GOT3 (cell line): ENCODE measurements around the gene GPC6.
"Not testable (repeated sequence)": the region's sequence is repeated elsewhere in the genome, so short reads cannot be mapped to it uniquely, and the experiment has no call there.

Experiments
- DNase-seq: peaks from one replicate; lab custom pipeline; 2025; ENCODE audit warnings: mixed read lengths; lab: John Stamatoyannopoulos, UW

GPC6 gene

GRCh38 chr13:93430381-93430780 lies 203.8 kb downstream of the GPC6 start:
- DNase-seq, result no peak

GRCh38 chr13:93435651-93436050 lies 209.0 kb downstream of the GPC6 start:
- DNase-seq, result no peak

DNA sequence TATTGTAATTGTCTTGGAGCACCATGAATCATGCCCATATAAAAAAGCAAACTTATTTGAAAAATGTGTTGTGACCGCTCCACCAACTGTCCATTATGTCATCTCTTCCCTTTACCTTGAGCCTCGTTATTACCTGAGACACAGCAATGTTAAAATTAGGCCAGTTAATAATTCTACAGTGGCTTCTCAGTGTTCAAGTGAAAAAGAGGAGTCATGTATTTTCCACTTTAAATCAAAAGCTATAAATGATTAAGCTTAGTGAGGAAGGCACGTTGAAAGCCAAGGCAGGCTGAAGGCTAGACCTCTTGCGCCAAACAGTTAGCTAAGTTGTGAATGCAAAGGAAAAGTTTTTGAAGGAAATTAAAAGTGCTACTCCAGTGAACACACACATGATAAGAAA lies 210.5 kb downstream of the GPC6 start:
- no peak for DNase-seq

GRCh38 chr13:93446238-93446637 lies 219.6 kb downstream of the GPC6 start:
- DNase-seq, result no peak

GRCh38 chr13:93450191-93450621 lies 223.6 kb downstream of the GPC6 start:
- no peak for DNase-seq

- no peak for DNase-seq
Observed at GRCh38 chr13:93450761-93451160, 224.2 kb downstream of the GPC6 start.

DNA sequence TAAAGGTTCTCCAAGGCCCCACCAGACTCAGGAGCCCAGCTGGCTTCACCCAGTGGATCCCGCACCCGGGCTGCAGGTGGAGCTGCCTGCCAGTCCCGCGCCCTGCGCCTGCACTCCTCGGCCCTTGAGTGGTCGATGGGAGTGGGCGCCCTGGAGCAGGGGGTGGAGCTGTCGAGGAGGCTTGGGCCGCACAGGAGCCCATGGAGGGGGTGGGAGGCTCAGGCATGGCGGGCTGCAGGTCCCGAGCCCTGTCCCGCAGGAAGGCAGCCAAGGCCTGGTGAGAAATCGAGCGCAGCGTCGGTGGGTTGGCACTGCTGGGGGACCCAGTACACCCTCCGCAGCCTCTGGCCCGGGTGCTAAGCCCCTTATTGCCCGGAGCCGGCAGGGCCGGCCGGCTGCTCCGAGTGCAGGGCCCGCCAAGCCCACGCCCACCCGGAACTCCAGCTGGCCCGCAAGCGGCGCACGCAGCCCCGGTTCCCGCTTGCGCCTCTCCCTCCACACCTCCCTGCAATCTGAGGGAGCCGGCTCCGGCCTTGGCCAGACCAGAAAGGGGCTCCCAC lies 228.1 kb downstream of the GPC6 start:
- not testable (repeated sequence) for DNase-seq

DNA sequence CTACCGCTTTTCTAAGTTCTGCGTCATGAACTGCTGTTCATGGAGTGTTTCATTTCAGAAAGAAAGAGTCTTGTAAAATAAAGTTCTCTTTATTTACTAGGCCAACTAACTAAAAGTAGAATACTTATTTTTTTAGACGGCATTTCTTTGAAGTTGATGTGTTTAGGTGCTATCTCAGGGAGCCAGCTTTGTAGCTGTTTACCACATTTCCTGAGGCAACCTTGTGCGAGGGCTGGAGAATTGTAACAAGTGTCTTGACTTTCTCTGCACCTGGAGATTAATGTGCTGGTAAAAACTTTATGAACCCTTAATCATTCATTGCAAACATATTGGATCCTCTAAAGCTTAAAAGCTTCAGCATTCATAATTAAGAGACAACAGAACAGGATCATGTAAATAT lies 229.3 kb downstream of the GPC6 start:
- DNase-seq, result no peak

DNA sequence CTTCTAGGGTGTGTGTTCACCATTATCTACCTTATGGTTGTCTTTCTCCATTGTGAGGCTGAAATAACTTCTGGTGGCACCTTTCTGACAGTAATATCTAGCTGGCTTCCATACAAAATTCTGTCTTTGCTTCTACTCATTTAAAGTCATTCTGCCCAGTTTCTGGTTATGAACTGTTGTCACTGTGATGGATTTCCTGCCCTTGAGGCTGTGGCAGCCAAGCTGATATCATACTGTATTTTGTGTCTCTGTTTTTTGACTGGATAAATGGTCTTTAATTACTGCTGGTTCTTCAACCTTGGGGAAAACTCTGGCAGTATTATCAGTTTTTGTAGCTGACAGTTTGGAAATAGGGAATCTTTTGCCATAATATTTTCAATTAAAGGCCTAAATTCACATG lies 233.4 kb downstream of the GPC6 start:
- no peak for DNase-seq

DNA sequence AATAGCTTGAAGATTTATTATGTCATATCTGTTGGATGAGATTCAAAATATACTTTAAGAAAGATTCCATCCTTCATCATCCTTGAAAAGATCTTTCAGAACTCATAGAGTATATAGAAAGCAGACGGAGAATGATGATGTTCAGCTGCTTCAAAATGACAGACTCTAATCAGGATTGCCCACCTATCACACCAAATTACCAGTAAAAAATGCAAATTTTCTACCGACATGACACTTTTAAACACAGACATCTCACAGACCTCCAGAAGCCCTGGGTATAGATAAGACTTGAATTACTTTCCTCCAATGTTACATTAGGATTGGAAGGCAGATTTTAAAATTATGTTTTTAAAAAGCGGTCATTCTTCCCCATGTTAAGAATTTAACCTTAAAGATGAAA lies 235.5 kb downstream of the GPC6 start:
- DNase-seq, result no peak

DNA sequence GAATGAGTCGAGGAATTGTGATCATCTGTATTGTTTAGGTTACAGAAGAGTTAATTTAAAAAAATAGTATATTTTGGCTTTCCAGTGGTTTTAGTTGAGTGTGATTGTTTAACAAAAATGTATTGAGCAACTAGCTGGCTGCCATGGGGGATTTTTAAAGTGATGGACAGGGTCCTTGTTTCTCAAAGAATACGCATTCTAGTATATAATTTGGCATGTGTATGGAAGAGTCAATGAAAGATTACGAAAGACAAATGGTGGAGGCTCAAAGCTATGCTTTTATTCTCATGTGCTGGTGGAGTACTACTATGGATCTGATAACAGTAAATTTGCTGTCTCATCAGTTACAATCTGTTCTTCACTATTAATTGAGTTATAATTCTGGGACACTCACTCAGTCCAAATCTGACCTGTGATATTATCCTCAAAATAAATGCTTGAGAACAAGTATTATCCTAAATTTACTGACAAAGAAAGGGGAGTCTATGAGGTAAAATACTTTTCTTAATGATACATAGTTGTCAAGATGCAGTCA lies 240.0 kb downstream of the GPC6 start:
- DNase-seq, result no peak

DNA sequence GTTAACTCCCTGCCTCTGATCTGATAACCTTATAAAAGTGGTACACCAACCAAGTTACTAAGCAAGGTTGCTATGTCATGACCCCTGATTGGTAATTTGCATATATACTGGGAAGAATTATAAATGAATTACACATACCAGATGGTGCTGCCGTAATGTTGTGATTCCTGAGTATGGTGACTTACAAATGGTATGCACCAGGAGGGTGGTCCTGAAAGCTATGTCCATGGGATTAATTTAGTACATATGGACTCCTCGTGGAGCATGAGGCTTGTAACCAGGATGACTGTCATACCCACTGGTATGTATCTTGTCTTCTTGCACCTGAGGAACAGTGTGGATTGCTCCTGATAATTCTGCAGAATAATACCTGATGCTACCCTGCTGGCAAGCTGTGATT lies 240.6 kb downstream of the GPC6 start:
- DNase-seq, result no peak

DNA sequence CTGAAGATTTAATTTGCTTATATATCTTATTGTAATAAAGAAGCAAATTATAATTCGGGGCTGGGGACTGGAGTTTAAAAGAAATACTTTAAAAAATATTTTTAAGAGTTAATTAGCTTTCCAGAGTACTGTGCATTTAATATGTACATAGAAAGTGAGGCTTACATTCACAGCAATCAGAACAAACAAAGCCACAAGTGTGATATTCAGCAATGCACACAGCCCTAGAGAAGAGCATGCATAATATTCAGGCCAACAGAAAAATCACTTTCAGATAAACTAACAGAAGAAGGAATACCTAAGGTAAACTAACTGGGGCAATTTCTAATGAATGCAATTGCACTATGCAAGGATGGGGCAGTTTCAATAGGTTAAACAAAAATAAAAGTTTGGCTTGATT lies 241.8 kb downstream of the GPC6 start:
- DNase-seq, result no peak

GRCh38 chr13:93472296-93472695 lies 245.7 kb downstream of the GPC6 start:
- DNase-seq, result no peak

DNA sequence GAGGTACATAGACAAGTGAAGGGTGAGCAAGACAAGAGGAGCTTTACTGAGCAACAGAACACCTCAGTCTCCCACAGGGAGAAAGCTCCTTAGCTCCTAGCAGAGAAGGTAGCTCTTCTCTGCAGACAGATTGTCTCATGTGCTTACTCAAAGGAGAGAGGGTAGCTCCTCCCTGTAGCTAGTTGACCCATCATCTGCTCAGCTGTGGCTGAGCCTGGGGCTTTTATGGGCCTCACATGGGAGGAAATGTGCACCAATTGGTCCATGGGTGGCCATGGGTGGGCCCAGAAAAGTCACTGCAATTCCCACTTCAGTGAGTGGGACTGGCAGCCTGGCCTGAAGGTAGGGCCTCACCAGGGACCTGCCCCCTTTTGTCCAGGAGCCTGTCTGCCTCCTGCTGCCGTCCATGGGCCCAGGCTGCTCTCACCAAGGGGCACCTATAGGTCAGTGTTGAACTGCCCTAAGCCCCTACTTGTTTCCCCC lies 246.2 kb downstream of the GPC6 start:
- DNase-seq, result no peak

DNA sequence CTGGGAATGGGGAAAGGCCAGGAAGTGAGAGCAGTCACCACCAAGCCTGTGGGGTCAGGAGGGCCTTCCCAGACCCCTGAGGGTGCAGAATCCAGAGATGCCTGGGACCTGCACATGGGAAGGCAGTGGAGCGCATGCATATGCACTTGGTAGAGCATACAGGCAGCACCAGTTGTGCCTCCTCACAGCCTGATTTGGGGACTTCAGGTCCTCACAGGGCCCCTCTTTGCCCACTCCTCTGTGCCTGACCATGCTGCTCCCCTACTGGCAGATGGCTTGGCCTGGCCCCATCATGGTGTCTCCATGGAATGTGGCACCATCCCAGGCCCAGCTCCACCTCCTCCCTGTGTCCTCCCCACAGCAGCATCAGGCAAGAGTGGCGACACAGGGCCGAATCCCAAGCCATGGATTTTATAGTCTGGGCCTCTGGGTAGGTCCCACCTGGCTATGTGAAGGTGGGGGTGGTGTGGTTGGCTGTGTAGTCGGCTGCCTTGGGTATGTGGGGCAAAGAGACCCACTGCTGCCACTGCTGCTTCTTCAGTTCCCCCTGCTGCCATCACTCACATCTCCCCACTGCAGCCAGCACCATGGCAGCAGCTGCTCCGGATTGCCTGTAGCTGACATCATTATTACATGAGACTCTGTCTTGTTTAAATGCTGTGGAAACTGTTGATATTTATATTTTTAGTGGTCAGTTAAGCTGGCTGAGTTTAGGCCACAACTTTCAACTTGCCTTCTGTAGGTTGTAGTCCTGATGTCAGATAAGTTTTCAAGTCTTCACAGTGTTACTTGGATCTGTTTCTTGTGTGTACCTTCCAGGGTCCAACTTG lies 247.0 kb downstream of the GPC6 start:
- no peak for DNase-seq

- DNase-seq, result no peak
Observed at GRCh38 chr13:93476175-93476574, 249.6 kb downstream of the GPC6 start.

DNA sequence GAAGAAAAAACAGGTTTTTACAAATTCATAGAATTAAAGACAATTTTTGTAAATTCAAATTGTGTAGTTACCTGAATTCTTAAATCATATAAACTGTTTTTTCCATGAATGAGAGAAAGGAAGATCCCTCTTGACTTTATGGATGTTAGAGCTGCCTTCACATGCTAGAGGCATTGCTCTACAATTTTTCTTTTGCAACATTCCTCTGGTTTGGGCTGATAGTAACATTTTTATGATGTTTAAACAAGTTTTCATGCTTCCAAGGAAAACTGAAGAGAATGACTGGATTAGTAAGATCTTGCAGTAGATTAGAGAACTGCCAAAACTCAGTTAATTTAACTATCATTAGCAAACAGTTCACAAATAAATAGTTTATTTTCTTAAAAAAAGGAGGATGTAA lies 250.6 kb downstream of the GPC6 start:
- no peak for DNase-seq

GRCh38 chr13:93480553-93481106 lies 254.0 kb downstream of the GPC6 start:
- no peak for DNase-seq

DNA sequence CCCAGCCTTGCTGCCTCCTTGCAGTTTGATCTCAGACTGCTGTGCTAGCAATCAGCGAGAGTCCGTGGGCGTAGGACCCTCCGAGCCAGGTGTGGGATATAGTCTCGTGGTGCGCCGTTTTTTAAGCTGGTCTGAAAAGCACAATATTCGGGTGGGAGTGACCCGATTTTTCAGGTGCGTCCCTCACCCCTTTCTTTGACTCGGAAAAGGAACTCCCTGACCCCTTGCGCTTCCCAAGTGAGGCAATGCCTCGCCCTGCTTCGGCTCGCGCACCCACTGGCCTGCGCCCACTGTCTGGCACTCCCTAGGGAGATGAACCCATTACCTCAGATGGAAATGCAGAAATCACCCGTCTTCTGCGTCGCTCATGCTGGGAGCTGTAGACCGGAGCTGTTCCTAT lies 269.5 kb downstream of the GPC6 start:
- not testable (repeated sequence) for DNase-seq

GRCh38 chr13:93496985-93497673 lies 270.5 kb downstream of the GPC6 start:
- no peak for DNase-seq

DNA sequence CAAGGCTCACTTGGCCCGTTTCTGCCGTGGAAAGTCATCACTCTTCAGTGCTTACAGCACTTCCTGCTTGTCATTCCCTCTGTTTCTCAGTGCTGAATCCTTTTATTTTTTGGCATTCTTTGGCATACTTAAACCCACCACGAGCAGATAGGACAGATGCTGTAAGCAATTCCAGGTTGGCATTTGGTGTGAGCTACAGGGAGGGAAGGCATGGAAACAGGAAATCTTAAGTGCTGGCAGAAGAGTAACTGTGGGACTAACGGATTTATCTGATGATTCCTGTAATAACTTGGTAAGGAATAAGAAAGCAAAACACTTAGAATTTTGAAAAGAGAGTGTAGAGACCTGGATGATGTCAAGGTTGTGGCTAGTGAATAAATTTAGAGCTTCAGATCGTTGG lies 273.4 kb downstream of the GPC6 start:
- DNase-seq, result no peak
